Endothelial cell (in vitro differentiated cells): ENCODE measurements around the gene SCFD2. TPM values are rescaled to one million over a fixed set of nuclear protein-coding genes. Genes with fewer than 3 reads are reported as not detected.

Experiments used
- DNase-seq: peaks from one replicate; pipeline ENCODE4 v3.0.0; 2021; ENCODE audit warnings: low spot score
- H3K27ac Mint-ChIP-seq: one replicate; pipeline ENCODE4 v1.8.0; 2021; ENCODE audit warnings: mixed read lengths, inconsistent platforms; ENCODE audit not compliant: unreplicated experiment
- H3K27me3 Mint-ChIP-seq: one replicate; pipeline ENCODE4 v1.8.0; 2021; ENCODE audit warnings: mild to moderate bottlenecking, moderate library complexity, mixed read lengths, inconsistent platforms; ENCODE audit not compliant: unreplicated experiment
- H3K36me3 Mint-ChIP-seq: one replicate; pipeline ENCODE4 v1.8.0; 2021; ENCODE audit warnings: mild to moderate bottlenecking, low read depth, mixed read lengths, inconsistent platforms; ENCODE audit not compliant: unreplicated experiment
- H3K4me1 Mint-ChIP-seq: one replicate; pipeline ENCODE4 v1.8.0; 2021; ENCODE audit warnings: mild to moderate bottlenecking, mixed read lengths, inconsistent platforms; ENCODE audit not compliant: unreplicated experiment
- H3K4me3 Mint-ChIP-seq: one replicate; pipeline ENCODE4 v1.8.0; 2021; ENCODE audit warnings: mild to moderate bottlenecking, mixed read lengths, inconsistent platforms; ENCODE audit not compliant: unreplicated experiment
- H3K9me3 Mint-ChIP-seq: one replicate; pipeline ENCODE4 v1.8.0; 2021; ENCODE audit warnings: mixed read lengths, inconsistent platforms; ENCODE audit not compliant: unreplicated experiment
- total RNA-seq: library from RNA; stranded (reverse); fragmentation: NEBNext Ultra II Directional; extraction: Animal tissue kit (Norgen Biotek cat#: 25700); gene quantifications from one replicate; pipeline ENCODE4 v1.2.1, GENCODE V29; 2021; ENCODE audit not compliant: unreplicated experiment
- TF ChIP-seq, protein P1 (sequence below): fragments of 200-600 bp; sonication (generic); IDR thresholded peaks from one replicate; pipeline ENCODE4 v1.5.0; 2021; ENCODE audit warnings: antibody characterized with exemption; ENCODE audit not compliant: unreplicated experiment

The SCFD2 gene
- total RNA-seq, 1 donor from 2014 or later, result 13.6 TPM

DNA sequence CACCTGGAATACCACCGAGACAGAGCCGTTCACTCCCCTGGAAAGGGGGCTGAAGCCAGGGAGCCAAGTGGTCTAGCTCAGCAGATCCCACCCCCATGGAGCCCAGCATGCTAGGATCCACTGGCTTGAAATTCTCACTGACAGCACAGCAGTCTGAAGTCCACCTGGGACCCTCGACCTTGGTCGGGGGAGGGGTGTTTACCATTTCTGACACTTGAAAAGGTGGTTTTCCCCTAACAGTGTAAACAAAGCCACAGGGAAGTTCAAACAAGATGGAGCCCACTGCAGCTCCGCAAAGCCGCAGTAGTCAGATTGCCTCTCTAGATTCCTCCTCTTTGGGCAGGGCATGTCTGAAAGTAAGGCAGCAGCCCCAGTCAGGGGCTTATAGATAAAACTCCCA lies 260.5 kb downstream of the SCFD2 start:
- Mint-ChIP-seq H3K27ac (no peak overlapping the region), H3K36me3 (peaks cover 3% of the 10 kb centered on the region), H3K4me3 (no peak overlapping the region)

GRCh38 chr4:53103481-53103880 lies 262.4 kb downstream of the SCFD2 start:
- no peaks in the 10 kb centered on the region for H3K9me3 Mint-ChIP-seq
- H3K36me3 Mint-ChIP-seq, result peaks cover 2% of the 10 kb centered on the region
- no peak overlapping the region for H3K4me3 Mint-ChIP-seq
- peaks cover 1% of the 10 kb centered on the region for H3K27me3 Mint-ChIP-seq
- H3K4me1 Mint-ChIP-seq, result peaks cover 21% of the 10 kb centered on the region
- no peak for DNase-seq
- H3K27ac Mint-ChIP-seq, result peak overlapping the region; percentile 23
- TF ChIP-seq, protein P1, sequence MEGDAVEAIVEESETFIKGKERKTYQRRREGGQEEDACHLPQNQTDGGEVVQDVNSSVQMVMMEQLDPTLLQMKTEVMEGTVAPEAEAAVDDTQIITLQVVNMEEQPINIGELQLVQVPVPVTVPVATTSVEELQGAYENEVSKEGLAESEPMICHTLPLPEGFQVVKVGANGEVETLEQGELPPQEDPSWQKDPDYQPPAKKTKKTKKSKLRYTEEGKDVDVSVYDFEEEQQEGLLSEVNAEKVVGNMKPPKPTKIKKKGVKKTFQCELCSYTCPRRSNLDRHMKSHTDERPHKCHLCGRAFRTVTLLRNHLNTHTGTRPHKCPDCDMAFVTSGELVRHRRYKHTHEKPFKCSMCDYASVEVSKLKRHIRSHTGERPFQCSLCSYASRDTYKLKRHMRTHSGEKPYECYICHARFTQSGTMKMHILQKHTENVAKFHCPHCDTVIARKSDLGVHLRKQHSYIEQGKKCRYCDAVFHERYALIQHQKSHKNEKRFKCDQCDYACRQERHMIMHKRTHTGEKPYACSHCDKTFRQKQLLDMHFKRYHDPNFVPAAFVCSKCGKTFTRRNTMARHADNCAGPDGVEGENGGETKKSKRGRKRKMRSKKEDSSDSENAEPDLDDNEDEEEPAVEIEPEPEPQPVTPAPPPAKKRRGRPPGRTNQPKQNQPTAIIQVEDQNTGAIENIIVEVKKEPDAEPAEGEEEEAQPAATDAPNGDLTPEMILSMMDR, result no peak

More for the DNA sequence above, 260.5 kb downstream of the SCFD2 start:
- peaks cover 21% of the 10 kb centered on the region for H3K4me1 Mint-ChIP-seq
- H3K9me3 Mint-ChIP-seq, result no peaks in the 10 kb centered on the region
- no peak for DNase-seq
- TF ChIP-seq, protein P1, result no peak
- H3K27me3 Mint-ChIP-seq, result no peaks in the 10 kb centered on the region

DNA sequence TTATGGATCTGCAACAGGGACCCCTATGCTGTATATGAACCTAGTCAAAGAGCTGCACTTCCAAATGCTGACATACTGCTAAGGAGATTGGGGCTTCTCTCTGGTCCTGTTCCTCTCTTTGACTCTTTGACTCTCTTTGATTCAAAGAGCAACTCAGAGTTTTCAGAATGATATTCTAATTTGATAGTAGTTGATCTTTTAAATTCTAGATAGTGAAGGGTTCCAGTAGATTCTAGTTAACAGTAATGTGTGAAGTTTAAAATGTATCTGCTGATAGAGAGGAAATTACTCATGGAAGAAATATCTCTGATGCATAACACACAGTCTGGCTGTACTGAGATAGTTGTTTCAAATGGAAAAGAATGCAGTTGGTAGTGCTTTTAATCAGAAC lies 264.7 kb downstream of the SCFD2 start:
- H3K4me3 Mint-ChIP-seq, result no peak overlapping the region
- no peak overlapping the region for H3K27ac Mint-ChIP-seq
- TF ChIP-seq, protein P1, result no peak

DNA sequence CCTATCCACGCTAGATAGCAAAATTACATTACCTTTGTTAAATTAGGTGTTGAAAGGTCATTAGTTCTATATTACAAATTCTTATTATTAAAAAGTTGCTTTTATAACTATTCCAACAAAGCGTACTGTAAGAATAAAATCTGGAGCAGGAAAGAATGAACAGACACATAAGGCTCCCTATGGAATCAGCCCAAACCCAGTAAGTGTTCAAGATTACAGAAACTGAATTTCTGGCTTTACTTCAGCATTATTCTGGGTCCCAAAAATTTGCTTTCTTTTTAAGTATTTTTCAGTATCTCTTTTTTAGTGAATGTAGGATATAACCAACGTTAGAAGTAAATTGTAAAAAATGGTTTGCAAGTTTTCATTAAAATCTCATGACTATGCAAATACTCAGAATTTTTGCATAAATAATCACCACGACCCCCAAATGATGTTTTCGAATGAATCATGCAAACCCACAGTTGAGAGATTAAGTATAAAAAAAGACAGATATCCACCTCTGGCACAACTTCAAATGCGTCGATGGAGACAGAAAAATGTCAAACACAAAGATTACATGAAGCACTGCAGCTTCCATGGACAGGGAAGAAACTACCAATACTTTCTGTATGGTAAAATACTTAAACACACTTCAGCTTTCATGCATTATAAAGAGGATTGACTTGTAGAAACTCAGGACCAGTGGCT lies 265.2 kb downstream of the SCFD2 start:
- Mint-ChIP-seq H3K36me3 (peaks cover 9% of the 10 kb centered on the region), H3K4me1 (peaks cover 21% of the 10 kb centered on the region), H3K27me3 (peaks cover 1% of the 10 kb centered on the region), H3K4me3 (no peak overlapping the region), H3K27ac (no peak overlapping the region), H3K9me3 (no peaks in the 10 kb centered on the region)
- DNase-seq, result no peak
- TF ChIP-seq, protein P1, result no peak

More for the DNA sequence above, 264.7 kb downstream of the SCFD2 start:
- no peaks in the 10 kb centered on the region for H3K9me3 Mint-ChIP-seq
- peaks cover 1% of the 10 kb centered on the region for H3K27me3 Mint-ChIP-seq
- H3K36me3 Mint-ChIP-seq, result peaks cover 9% of the 10 kb centered on the region
- H3K4me1 Mint-ChIP-seq, result peaks cover 21% of the 10 kb centered on the region
- no peak for DNase-seq

DNA sequence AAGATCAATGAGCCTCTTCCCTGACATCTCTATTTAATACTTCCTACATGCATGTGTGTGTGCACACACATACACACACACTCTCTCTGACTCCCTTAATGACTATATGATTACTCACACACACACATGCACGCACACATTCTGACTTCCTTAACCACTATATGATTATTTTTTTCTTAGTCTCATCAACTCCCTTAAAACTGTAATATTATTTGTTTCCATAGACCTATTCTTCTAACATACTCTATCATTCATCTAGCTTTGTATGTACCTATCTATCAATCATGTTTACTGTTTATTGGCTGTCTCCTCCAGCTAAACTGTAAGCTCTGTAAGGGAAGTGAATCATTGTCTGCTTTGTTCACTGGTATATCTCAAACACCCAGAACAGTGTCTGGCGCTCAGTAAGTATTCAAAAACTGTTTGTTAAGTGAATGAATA lies 267.2 kb downstream of the SCFD2 start:
- TF ChIP-seq, protein P1, result no peak
- Mint-ChIP-seq H3K27ac (no peak overlapping the region), H3K4me1 (peaks cover 14% of the 10 kb centered on the region), H3K27me3 (peaks cover 1% of the 10 kb centered on the region), H3K4me3 (no peak overlapping the region), H3K36me3 (peaks cover 9% of the 10 kb centered on the region), H3K9me3 (no peaks in the 10 kb centered on the region)
- DNase-seq, result no peak
